HG02759 (cell line): ENCODE results near the gene CAPNS1.
A peak's percentile ranks its signal among the peaks of the same experiment; 100 is the strongest.
"Not testable (repeated sequence)": the region's sequence is repeated elsewhere in the genome, so short reads cannot be mapped to it uniquely, and the experiment has no call there.

Experiments
- ATAC-seq: cut with Tn5 transposase; IDR thresholded peaks from one replicate; pipeline ENCODE4 v1.9.1; 2021; ENCODE audit warnings: mild to moderate bottlenecking, moderate library complexity; ENCODE audit not compliant: unreplicated experiment

The CAPNS1 gene

GRCh38 chr19:36113894-36114720 lies 25.8 kb upstream of the CAPNS1 start:
- no peak for ATAC-seq

- peak; percentile 82 for ATAC-seq
These were observed 25.0 kb upstream of the CAPNS1 start, which contains the start of gene POLR2I for GRCh38 chr19:36114721-36115452. POLR2I (minus strand) TSS chr19:36114875; CDS start chr19:36114856, 19 bp downstream.

- peak; percentile 37 for ATAC-seq
These were observed 24.2 kb upstream of the CAPNS1 start, which contains the start of gene TBCB for GRCh38 chr19:36115453-36116343. TBCB (plus strand) TSS chr19:36115468; CDS start chr19:36115561, 93 bp downstream.

GRCh38 chr19:36116344-36116637 lies 23.6 kb upstream of the CAPNS1 start:
- no peak for ATAC-seq

GRCh38 chr19:36120092-36120983 lies 19.5 kb upstream of the CAPNS1 start:
- ATAC-seq, result no peak

GRCh38 chr19:36120984-36121358 lies 18.9 kb upstream of the CAPNS1 start:
- ATAC-seq, result no peak

GRCh38 chr19:36121486-36122124 lies 18.3 kb upstream of the CAPNS1 start:
- no peak for ATAC-seq

- ATAC-seq, result no peak
These were observed 14.3 kb upstream of the CAPNS1 start for GRCh38 chr19:36125557-36125956.

GRCh38 chr19:36128392-36128736 lies 11.5 kb upstream of the CAPNS1 start:
- peak; percentile 7 for ATAC-seq

GRCh38 chr19:36131221-36131620 lies 8.6 kb upstream of the CAPNS1 start:
- ATAC-seq, result not testable (repeated sequence)

GRCh38 chr19:36134867-36135266 lies 5.0 kb upstream of the CAPNS1 start:
- not testable (repeated sequence) for ATAC-seq

GRCh38 chr19:36136964-36137686 lies 2.7 kb upstream of the CAPNS1 start:
- no peak for ATAC-seq

GRCh38 chr19:36139120-36139472 lies 770 bp upstream of the CAPNS1 start:
- no peak for ATAC-seq

GRCh38 chr19:36140304-36141038 lies 605 bp downstream of the CAPNS1 start:
- ATAC-seq, result peak; percentile 18

GRCh38 chr19:36141039-36141927 lies 1.4 kb downstream of the CAPNS1 start:
- ATAC-seq, result peak; percentile 48

GRCh38 chr19:36142046-36142445 lies 2.2 kb downstream of the CAPNS1 start:
- no peak for ATAC-seq

- no peak for ATAC-seq
These were observed 2.6 kb downstream of the CAPNS1 start for GRCh38 chr19:36142496-36142895.

- ATAC-seq, result no peak
These were observed 4.8 kb downstream of the CAPNS1 start for GRCh38 chr19:36144624-36145023.
